Large intestine (tissue), 3 donors: ENCODE measurements around the gene FICD. TPM values are rescaled to one million over a fixed set of nuclear protein-coding genes. Genes with fewer than 3 reads are reported as not detected.

Experiments
- DNase-seq, 2 donors: peaks; one replicate each; pipeline versions ENCODE4 v3.0.0 to v3.0.0-alpha.2; 2013
- H3K27ac ChIP-seq: one replicate; pipeline ENCODE4 v1.5.1; 2013; ENCODE audit warnings: low read length
- H3K27me3 ChIP-seq: 2 replicates; pipeline ENCODE4 v1.6.1; 2013; ENCODE audit warnings: low read length; ENCODE audit not compliant: control insufficient read depth, insufficient read depth
- H3K36me3 ChIP-seq: 2 replicates; pipeline ENCODE4 v1.6.1; 2013; ENCODE audit warnings: low read length; ENCODE audit not compliant: control insufficient read depth, insufficient read depth
- H3K4me1 ChIP-seq: one replicate; pipeline ENCODE4 v1.6.1; 2013; ENCODE audit warnings: low read length; ENCODE audit not compliant: control insufficient read depth, insufficient read depth
- H3K4me3 ChIP-seq: one replicate; pipeline ENCODE4 v1.5.1; 2013; ENCODE audit warnings: low read length
- H3K9me3 ChIP-seq: one replicate; pipeline ENCODE4 v1.6.1; 2013; ENCODE audit warnings: mild to moderate bottlenecking, low read depth, low read length, moderate library complexity; ENCODE audit not compliant: control insufficient read depth
- WGBS: methylation state at CpG from one replicate; pipeline ENCODE4 v1.1.5; 2013; ENCODE audit warnings: low lambda C conversion rate; ENCODE audit not compliant: insufficient coverage; 5-methylcytosine and 5-hydroxymethylcytosine counted together
- polyA plus RNA-seq: library from polyadenylated mRNA; unstranded; fragments of 120-200 nt; gene quantifications from one replicate; pipeline ENCODE4 v1.2.1, GENCODE V29; 2013

Gene FICD
- polyA plus RNA-seq, 1 donor = 2.5 TPM

- Histone ChIP-seq H3K9me3 (no peaks in the 10 kb centered on the region), H3K36me3 (peaks cover 18% of the 10 kb centered on the region), H3K27me3 (no peaks in the 10 kb centered on the region), H3K4me1 (peaks cover 7% of the 10 kb centered on the region), H3K4me3 (peak overlapping the region; percentile 94), H3K27ac (no peak overlapping the region)
- no peak for DNase-seq
- WGBS = no CpG with 5 or more reads among the region's 14 CpGs
Measured at GRCh38 chr12:108559007-108559655, 44.1 kb downstream of the FICD start.

- peaks cover 24% of the 10 kb centered on the region for H3K36me3 ChIP-seq
- H3K4me1 ChIP-seq = peaks cover 7% of the 10 kb centered on the region
- WGBS = 40% methylated on average over 1 of the region's 3 CpGs
- no peaks in the 10 kb centered on the region for H3K9me3 ChIP-seq
- H3K27me3 ChIP-seq = no peaks in the 10 kb centered on the region
- H3K27ac ChIP-seq = peak overlapping the region; percentile 93
- DNase-seq = no peak
- H3K4me3 ChIP-seq = peak overlapping the region; percentile 94
Measured at GRCh38 chr12:108559748-108560147, 44.7 kb downstream of the FICD start.

- WGBS = 0% methylated on average over 6 of the region's 12 CpGs
- H3K27ac ChIP-seq = peak overlapping the region; percentile 93
- peak; percentile 54 to 78 for DNase-seq
- peaks cover 7% of the 10 kb centered on the region for H3K4me1 ChIP-seq
- no peaks in the 10 kb centered on the region for H3K9me3 ChIP-seq
- no peaks in the 10 kb centered on the region for H3K27me3 ChIP-seq
- H3K36me3 ChIP-seq = peaks cover 29% of the 10 kb centered on the region
- H3K4me3 ChIP-seq = peak overlapping the region; percentile 94
Measured at GRCh38 chr12:108560321-108560721, 45.2 kb downstream of the FICD start.

GRCh38 chr12:108560752-108561719 is 46.0 kb downstream of the FICD start, which contains the start of gene SART3:
SART3 (minus strand) TSS chr12:108561173; CDS start chr12:108561154, 19 bp downstream.
- Histone ChIP-seq H3K4me3 (peak within 1 kb of the TSS; percentile 94), H3K36me3 (peaks cover 32% of the 10 kb centered on the region), H3K27ac (peak within 1 kb of the TSS; percentile 93), H3K4me1 (peaks cover 7% of the 10 kb centered on the region), H3K9me3 (no peaks in the 10 kb centered on the region), H3K27me3 (no peaks in the 10 kb centered on the region)
- WGBS = no CpG with 5 or more reads among the region's 57 CpGs
- DNase-seq = peak; percentile 86 to 94

GRCh38 chr12:108561852-108562347 is 46.8 kb downstream of the FICD start:
- Histone ChIP-seq H3K27me3 (no peaks in the 10 kb centered on the region), H3K27ac (peak overlapping the region; percentile 93), H3K4me3 (peak overlapping the region; percentile 94), H3K36me3 (peaks cover 37% of the 10 kb centered on the region), H3K9me3 (no peaks in the 10 kb centered on the region), H3K4me1 (peaks cover 7% of the 10 kb centered on the region)
- WGBS = no CpG with 5 or more reads among the region's 20 CpGs
- DNase-seq = peak in 1 of 2 donors; percentile 7

GRCh38 chr12:108562348-108563135 is 47.5 kb downstream of the FICD start, which contains the start of gene ISCU:
ISCU (plus strand) TSS chr12:108562596; CDS start chr12:108562623, 27 bp downstream.
- Histone ChIP-seq H3K9me3 (no peaks in the 10 kb centered on the region), H3K36me3 (peaks cover 41% of the 10 kb centered on the region), H3K4me1 (peaks cover 7% of the 10 kb centered on the region), H3K4me3 (peak within 1 kb of the TSS; percentile 94), H3K27ac (peak within 1 kb of the TSS; percentile 93), H3K27me3 (no peaks in the 10 kb centered on the region)
- DNase-seq = peak; percentile 98
- no CpG with 5 or more reads among the region's 72 CpGs for WGBS

GRCh38 chr12:108563136-108563803 is 48.2 kb downstream of the FICD start:
- Histone ChIP-seq H3K27ac (peak overlapping the region; percentile 88), H3K9me3 (no peaks in the 10 kb centered on the region), H3K27me3 (no peaks in the 10 kb centered on the region), H3K36me3 (peaks cover 42% of the 10 kb centered on the region), H3K4me1 (peaks cover 6% of the 10 kb centered on the region), H3K4me3 (peak overlapping the region; percentile 91)
- no CpG with 5 or more reads among the region's 14 CpGs for WGBS
- DNase-seq = peak; percentile 85 to 89

- no peak overlapping the region for H3K27ac ChIP-seq
- H3K4me1 ChIP-seq = peaks cover 4% of the 10 kb centered on the region
- no peaks in the 10 kb centered on the region for H3K9me3 ChIP-seq
- no peak overlapping the region for H3K4me3 ChIP-seq
- H3K36me3 ChIP-seq = peaks cover 45% of the 10 kb centered on the region
- H3K27me3 ChIP-seq = no peaks in the 10 kb centered on the region
- WGBS = 0% methylated on average over 1 of the region's 1 CpG
- DNase-seq = no peak
Measured at GRCh38 chr12:108563804-108564151, 48.7 kb downstream of the FICD start.

GRCh38 chr12:108564724-108565123 is 49.6 kb downstream of the FICD start:
- no peak for DNase-seq
- no peak overlapping the region for H3K4me3 ChIP-seq
- peaks cover 48% of the 10 kb centered on the region for H3K36me3 ChIP-seq
- H3K4me1 ChIP-seq = peaks cover 1% of the 10 kb centered on the region
- no peak overlapping the region for H3K27ac ChIP-seq
- H3K9me3 ChIP-seq = no peaks in the 10 kb centered on the region
- no peaks in the 10 kb centered on the region for H3K27me3 ChIP-seq
